ENCODE measurements around the gene SLF1. TPM values are rescaled to one million over a fixed set of nuclear protein-coding genes. Genes with fewer than 3 reads are reported as not detected.
A peak's percentile ranks its signal among the peaks of the same experiment; 100 is the strongest.

The SLF1 gene
- total RNA-seq, 2 donors from 2014 or later, result 10.8 to 16.2 TPM

DNA sequence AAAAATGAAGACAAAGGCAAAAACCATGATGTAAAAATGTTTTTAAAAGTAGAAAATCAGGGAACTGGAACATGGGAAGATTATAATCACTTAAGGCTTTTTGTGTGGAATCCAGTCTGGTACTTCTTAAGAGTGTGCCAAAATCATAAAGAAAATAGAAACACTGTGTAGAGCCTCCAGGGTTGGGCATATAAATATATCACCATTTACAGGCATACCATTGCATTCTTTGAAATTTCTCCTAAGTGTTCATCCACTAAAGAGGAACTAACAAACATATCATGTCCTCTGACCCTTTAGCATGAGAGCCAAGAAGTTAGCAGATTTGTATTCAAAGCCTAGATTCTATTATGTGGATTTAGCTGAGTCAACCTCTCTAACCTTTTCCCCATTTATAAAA, 93.3 kb downstream of the SLF1 start:
- H3K4me1 Mint-ChIP-seq, result no peaks in the 10 kb centered on the region
- no peak overlapping the region for H3K4me3 Mint-ChIP-seq
- ATAC-seq (replicated peaks), result no peak
- H3K36me3 Mint-ChIP-seq (ENCODE audit: low read depth), result peaks cover 36% of the 10 kb centered on the region
- no peaks in the 10 kb centered on the region for H3K9me3 Mint-ChIP-seq
- H3K27me3 Mint-ChIP-seq, result no peaks in the 10 kb centered on the region
- no peak overlapping the region for H3K27ac Mint-ChIP-seq

DNA sequence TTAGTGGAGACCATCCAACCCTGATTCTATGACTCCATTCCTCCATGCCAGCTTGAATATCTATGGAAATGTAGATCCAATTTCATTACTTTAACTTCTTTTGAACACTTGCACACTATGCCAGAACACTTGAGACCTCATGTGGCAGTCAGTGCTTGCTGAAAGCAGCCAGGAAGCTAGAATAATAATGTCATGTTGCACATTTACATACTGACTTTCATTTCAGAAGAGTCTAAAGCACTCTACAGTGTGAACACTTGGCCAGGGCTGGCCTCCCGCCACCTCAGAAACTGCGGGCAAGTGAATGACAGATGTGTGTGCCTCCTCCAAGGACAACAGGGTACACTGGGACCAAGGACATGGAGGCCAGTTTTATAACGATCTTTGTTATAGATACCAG, 97.3 kb downstream of the SLF1 start:
- peaks cover 14% of the 10 kb centered on the region for H3K36me3 Mint-ChIP-seq (ENCODE audit: low read depth)
- H3K27ac Mint-ChIP-seq, result no peak overlapping the region
- no peaks in the 10 kb centered on the region for H3K4me1 Mint-ChIP-seq
- no peaks in the 10 kb centered on the region for H3K27me3 Mint-ChIP-seq
- H3K4me3 Mint-ChIP-seq, result no peak overlapping the region
- no peak for ATAC-seq (replicated peaks)
- no peaks in the 10 kb centered on the region for H3K9me3 Mint-ChIP-seq

DNA sequence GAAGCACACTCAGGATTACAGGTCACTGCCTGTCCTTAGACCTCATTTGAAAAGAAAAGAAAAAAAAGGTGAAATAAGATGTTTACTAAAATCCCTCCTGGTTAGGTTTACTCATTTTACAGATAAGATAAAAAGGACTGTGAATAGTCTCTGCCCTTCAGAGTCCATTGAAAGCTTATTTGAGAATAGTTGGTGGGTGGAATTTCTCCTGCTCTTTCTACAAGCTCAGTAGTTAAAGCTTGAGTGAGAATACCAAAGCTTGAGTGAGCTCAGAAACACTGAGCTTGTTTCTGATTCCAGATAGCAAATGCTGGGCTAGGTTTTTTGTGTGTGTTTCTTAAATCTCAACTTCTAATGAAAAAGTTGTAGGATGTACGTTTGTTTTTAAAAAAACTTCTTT, 106.7 kb downstream of the SLF1 start:
- H3K27me3 Mint-ChIP-seq, result no peaks in the 10 kb centered on the region
- H3K4me1 Mint-ChIP-seq, result no peaks in the 10 kb centered on the region
- no peak overlapping the region for H3K27ac Mint-ChIP-seq
- no peak for ATAC-seq (replicated peaks)
- no peaks in the 10 kb centered on the region for H3K9me3 Mint-ChIP-seq
- H3K4me3 Mint-ChIP-seq, result no peak overlapping the region
- no peaks in the 10 kb centered on the region for H3K36me3 Mint-ChIP-seq (ENCODE audit: low read depth)

DNA sequence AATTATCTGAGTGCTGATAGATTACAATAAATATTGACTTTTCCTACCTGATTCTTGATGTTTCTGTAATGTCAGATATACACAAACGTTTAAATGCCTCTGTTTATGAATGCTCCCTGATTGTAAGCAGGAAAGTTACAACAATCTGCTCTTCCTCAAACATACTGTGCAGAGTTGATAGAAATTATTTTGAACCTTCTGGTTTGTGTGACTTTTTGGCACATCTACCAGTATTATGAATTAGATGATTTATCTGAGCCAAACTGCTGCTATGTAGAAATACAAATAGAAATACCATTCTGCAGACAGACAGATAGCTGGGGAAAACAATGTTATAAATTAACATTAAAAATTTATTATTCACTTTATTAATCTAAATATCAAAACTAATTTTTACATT, 113.0 kb downstream of the SLF1 start:
- no peak for ATAC-seq (replicated peaks)
- Mint-ChIP-seq H3K27ac (no peak overlapping the region), H3K9me3 (no peaks in the 10 kb centered on the region), H3K4me3 (no peak overlapping the region), H3K27me3 (no peaks in the 10 kb centered on the region), H3K36me3 (ENCODE audit: low read depth) (no peaks in the 10 kb centered on the region), H3K4me1 (no peaks in the 10 kb centered on the region)

DNA sequence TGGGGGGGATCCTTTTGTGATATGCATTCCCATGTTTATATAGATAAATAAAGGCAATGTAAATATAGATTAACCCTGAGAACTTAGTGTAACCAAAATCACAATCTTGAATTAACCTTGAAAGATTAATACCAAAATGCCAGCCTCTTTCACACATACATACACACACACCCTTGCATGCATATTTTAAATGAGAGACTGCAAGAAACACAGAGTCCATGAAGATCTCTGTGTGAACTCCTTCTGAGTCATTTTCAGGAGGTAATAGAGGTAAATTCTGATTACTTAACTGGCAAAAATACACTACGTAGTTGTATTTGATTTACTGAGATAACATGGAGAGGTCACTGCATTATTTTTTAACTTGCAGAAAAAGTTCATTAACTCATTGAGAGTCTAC, 118.0 kb downstream of the SLF1 start:
- no peaks in the 10 kb centered on the region for H3K4me1 Mint-ChIP-seq
- no peak overlapping the region for H3K4me3 Mint-ChIP-seq
- no peak overlapping the region for H3K27ac Mint-ChIP-seq
- no peaks in the 10 kb centered on the region for H3K27me3 Mint-ChIP-seq
- H3K36me3 Mint-ChIP-seq (ENCODE audit: low read depth), result no peaks in the 10 kb centered on the region
- no peak for ATAC-seq (replicated peaks)
- H3K9me3 Mint-ChIP-seq, result no peaks in the 10 kb centered on the region

DNA sequence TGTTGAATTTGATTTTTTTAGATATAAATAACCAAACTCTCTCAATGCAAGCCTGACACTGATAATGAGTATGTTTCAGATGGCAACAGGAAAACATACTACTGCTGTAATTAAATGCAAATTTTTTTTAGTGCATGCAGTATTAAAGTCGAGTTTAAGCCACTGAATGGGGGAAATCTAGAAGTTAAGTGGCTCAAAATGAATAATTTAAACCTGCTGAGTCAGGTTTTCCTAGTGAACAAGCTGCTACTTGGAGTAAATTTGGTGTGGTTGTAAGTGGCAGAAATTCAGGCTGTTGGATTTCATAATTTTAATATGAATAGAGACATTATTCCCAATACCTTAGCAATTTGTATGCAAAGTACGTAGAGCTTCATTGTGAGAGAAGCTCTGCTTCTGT, 121.8 kb downstream of the SLF1 start:
- Mint-ChIP-seq H3K27me3 (no peaks in the 10 kb centered on the region), H3K36me3 (ENCODE audit: low read depth) (no peaks in the 10 kb centered on the region), H3K27ac (no peak overlapping the region), H3K4me1 (no peaks in the 10 kb centered on the region), H3K9me3 (no peaks in the 10 kb centered on the region), H3K4me3 (no peak overlapping the region)
- no peak for ATAC-seq (replicated peaks)

DNA sequence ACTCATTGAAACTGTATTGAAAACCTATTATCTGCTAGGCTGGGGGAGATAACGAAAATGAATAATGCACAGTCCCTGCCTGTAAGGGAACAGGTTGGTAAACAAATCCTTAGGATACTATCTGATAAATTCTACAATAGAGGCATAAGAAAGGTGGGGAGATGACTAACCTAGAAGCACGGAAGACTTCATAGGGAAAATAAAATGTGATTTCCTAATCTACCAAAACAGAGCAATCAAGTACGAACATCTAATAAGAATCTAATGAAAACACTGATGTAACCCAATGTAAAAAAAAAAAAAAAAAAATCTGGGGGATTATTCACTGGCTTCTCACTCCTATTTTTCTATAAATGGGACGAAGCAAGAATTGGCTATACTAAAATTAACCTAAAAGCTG, 124.4 kb downstream of the SLF1 start:
- Mint-ChIP-seq H3K4me3 (no peak overlapping the region), H3K9me3 (no peaks in the 10 kb centered on the region), H3K36me3 (ENCODE audit: low read depth) (no peaks in the 10 kb centered on the region), H3K4me1 (peaks cover 5% of the 10 kb centered on the region), H3K27ac (no peak overlapping the region), H3K27me3 (no peaks in the 10 kb centered on the region)
- no peak for ATAC-seq (replicated peaks)

DNA sequence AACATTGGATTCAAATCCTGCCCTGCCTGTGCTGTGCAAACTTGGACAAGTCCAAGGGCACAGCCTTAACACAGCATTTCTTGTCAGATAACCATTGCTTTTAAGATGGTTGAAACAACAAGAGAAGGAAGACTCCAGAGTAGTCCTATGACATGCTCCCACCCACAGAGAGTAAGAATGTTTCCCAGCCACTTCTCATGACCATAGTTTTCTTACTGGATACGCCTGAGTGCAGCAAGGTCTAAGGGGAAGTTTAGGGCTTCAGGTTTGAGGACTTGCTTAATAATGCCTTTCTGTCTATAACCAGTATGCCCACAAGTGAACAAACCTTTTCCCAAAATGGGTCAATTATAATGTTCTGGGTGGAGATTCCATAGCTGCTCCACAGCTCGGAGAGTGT, 126.4 kb downstream of the SLF1 start:
- Mint-ChIP-seq H3K9me3 (no peaks in the 10 kb centered on the region), H3K4me3 (no peak overlapping the region), H3K27me3 (no peaks in the 10 kb centered on the region), H3K27ac (no peak overlapping the region), H3K36me3 (ENCODE audit: low read depth) (no peaks in the 10 kb centered on the region), H3K4me1 (peaks cover 5% of the 10 kb centered on the region)
- ATAC-seq (replicated peaks), result no peak

DNA sequence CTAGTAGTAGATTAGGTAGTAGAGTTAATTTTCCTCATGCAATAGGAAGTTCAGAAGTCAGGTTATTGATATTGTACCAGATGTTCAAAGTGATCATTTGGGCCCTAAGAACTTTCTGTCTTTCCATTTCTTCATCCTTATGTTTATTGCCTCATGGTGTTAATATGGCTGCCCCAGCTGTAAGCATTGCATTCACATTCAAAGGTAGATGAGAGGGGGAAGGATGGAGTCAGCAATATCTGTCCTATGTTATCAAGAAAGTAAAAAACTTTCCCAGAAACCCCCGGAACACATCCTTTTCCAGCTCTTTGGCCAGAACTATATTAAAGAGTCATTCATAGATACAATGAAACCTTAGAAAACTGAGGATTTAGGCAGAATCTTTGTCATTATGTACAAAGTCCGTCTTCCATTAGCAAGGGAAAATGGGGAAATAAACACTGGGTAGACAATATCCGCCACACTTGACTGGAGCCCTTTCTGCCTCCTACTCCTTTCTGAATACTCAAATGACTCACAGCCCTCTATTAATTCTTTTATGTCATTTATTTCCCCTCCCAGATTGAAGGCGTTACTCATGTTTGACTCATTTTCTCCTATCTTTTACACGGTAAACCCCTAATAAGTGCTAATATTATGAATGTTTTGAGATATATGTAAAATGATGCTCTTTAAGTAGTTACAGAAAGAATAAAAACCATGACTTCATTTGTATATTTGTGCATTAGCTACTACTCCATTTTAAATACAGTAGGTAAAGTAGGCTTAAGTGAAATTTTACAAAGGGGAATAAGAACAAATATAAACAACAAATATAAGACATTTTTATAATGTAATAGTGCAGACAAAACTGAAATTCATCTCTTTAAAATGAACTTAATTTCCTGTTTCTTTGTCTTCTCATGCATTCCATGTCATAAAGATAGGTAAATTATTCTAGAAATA, 127.6 kb downstream of the SLF1 start:
- Mint-ChIP-seq H3K4me3 (no peak overlapping the region), H3K27me3 (no peaks in the 10 kb centered on the region), H3K36me3 (ENCODE audit: low read depth) (no peaks in the 10 kb centered on the region), H3K4me1 (peaks cover 5% of the 10 kb centered on the region), H3K27ac (peak overlapping the region; percentile 8), H3K9me3 (no peaks in the 10 kb centered on the region)
- ATAC-seq (replicated peaks), result peak; percentile 75

DNA sequence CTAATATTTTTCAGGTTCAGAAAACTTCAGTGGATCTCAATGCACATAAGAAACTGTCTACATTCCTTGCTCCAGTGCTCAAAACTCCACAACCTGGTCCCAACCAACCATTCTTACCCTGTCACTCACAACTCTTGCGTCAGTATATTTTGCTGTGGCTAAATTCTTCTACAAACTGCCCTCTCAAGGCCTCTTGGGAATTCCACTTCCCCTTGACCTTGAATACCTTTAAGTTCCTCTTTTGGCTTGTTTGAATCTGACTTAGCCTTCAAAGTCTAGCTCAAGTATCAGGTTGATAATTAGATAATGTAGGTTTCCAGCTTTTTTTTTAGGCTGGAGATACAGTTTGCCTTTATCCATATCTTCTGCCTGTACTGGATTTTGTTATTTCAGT, 128.3 kb downstream of the SLF1 start:
- Mint-ChIP-seq H3K9me3 (no peaks in the 10 kb centered on the region), H3K27me3 (no peaks in the 10 kb centered on the region), H3K4me1 (peaks cover 5% of the 10 kb centered on the region), H3K27ac (no peak overlapping the region), H3K4me3 (no peak overlapping the region), H3K36me3 (ENCODE audit: low read depth) (no peaks in the 10 kb centered on the region)
- ATAC-seq (replicated peaks), result no peak

Other genes with a start within 250 kb of the SLF1 start
- gene KIAA0825, start 65 bp upstream of the SLF1 start, total RNA-seq, result 1 to 10 TPM in 1 of 2 donors, under 1 TPM in 1; 0.97 to 1.1 TPM

All from activated T-helper 17 cell treated with anti-CD3 and anti-CD28 coated beads, Interleukin-2, amount 50 U/mL, for 72 hours (primary cell).